HepG2 (cell line): ENCODE data around the gene ICAM5. TPM values are rescaled to one million over a fixed set of nuclear protein-coding genes. Genes with fewer than 3 reads are reported as not detected.
A peak's percentile ranks its signal among the peaks of the same experiment; 100 is the strongest.

Source experiments
- DMTF1 ChIP-seq: sonication (generic); formaldehyde crosslinking; IDR thresholded peaks from 2 replicates; pipeline ENCODE4 v1.4.0; 2020; ENCODE audit warnings: mild to moderate bottlenecking, missing genetic modification reagents
- DPF2 ChIP-seq: sonication (generic); formaldehyde crosslinking; IDR thresholded peaks from 2 replicates; pipeline ENCODE4 v1.4.0; 2020; ENCODE audit warnings: mild to moderate bottlenecking, low read depth, missing genetic modification reagents, borderline replicate concordance
- EZH2 ChIP-seq: conservative IDR thresholded peaks from 2 replicates; pipeline ENCODE4 v1.6.1; 2012; ENCODE audit warnings: mild to moderate bottlenecking, low read depth, low read length, moderate library complexity
- FOXK1 ChIP-seq: sonication (generic); formaldehyde crosslinking; IDR thresholded peaks from 2 replicates; pipeline ENCODE4 v1.4.0; 2020; ENCODE audit warnings: low read depth, missing genetic modification reagents, borderline replicate concordance
- IKZF4 ChIP-seq: sonication (generic); formaldehyde crosslinking; IDR thresholded peaks from 2 replicates; pipeline ENCODE4 v1.5.1; 2020; ENCODE audit warnings: borderline replicate concordance, mild to moderate bottlenecking, low read depth, missing genetic modification reagents; ENCODE audit errors: not compliant biosample characterization
- KAT7 ChIP-seq: IDR thresholded peaks from 2 replicates; pipeline ENCODE4 v1.6.1; 2018; ENCODE audit warnings: borderline replicate concordance, missing compliant biosample characterization
- LRRFIP1 ChIP-seq: sonication (generic); formaldehyde crosslinking; conservative IDR thresholded peaks from 2 replicates; pipeline ENCODE4 v1.4.0; 2020; ENCODE audit warnings: missing genetic modification reagents
- NR3C1 ChIP-seq: sonication (generic); formaldehyde crosslinking; IDR thresholded peaks from 2 replicates; pipeline ENCODE4 v1.4.0; 2020; ENCODE audit warnings: missing genetic modification reagents
- SCMH1 ChIP-seq: sonication (generic); formaldehyde crosslinking; IDR thresholded peaks from 2 replicates; pipeline ENCODE4 v1.9.0; 2021; ENCODE audit warnings: missing genetic modification reagents, mild to moderate bottlenecking, borderline replicate concordance
- SMAD3 ChIP-seq: sonication (generic); formaldehyde crosslinking; IDR thresholded peaks from 2 replicates; pipeline ENCODE4 v1.4.0; 2020; ENCODE audit warnings: missing genetic modification reagents
- ZFYVE20 ChIP-seq: sonication (generic); formaldehyde crosslinking; IDR thresholded peaks from 2 replicates; pipeline ENCODE4 v1.8.0; 2023; ENCODE audit warnings: low read depth, mild to moderate bottlenecking, moderate library complexity, missing genetic modification reagents, borderline replicate concordance
- ZNF121 ChIP-seq: sonication (generic); formaldehyde crosslinking; IDR thresholded peaks from 2 replicates; pipeline ENCODE4 v1.5.0; 2020; ENCODE audit warnings: mild to moderate bottlenecking, missing genetic modification reagents
- ZNF260 ChIP-seq: sonication (generic); formaldehyde crosslinking; IDR thresholded peaks from 2 replicates; pipeline ENCODE4 v1.4.0; 2020; ENCODE audit warnings: missing genetic modification reagents, low read depth, mild to moderate bottlenecking, borderline replicate concordance
- ZNF451 ChIP-seq: sonication (generic); formaldehyde crosslinking; IDR thresholded peaks from 2 replicates; pipeline ENCODE4 v1.5.0; 2020; ENCODE audit warnings: mild to moderate bottlenecking, missing genetic modification reagents
- ZNF543 ChIP-seq: sonication (generic); formaldehyde crosslinking; IDR thresholded peaks from 2 replicates; pipeline ENCODE4 v1.4.0; 2020; ENCODE audit warnings: mild to moderate bottlenecking, missing genetic modification reagents
- ZNF674 ChIP-seq: sonication (generic); formaldehyde crosslinking; IDR thresholded peaks from 2 replicates; pipeline ENCODE4 v1.5.0; 2020; ENCODE audit warnings: low read depth, mild to moderate bottlenecking, missing genetic modification reagents
- ZNF83 ChIP-seq: sonication (generic); formaldehyde crosslinking; IDR thresholded peaks from 2 replicates; pipeline ENCODE4 v1.4.0; 2020; ENCODE audit warnings: missing genetic modification reagents, mild to moderate bottlenecking, borderline replicate concordance
- polyA plus RNA-seq, 8 experiments: library from polyadenylated mRNA; depleted of rRNA in 3 of 8; stranded (reverse) in 7 of 8; unstranded in 1 of 8; fragments of >200 nt; fragmentation: Illumina TruSeq in 4 of 8; extraction: Trizol in 4 of 8; gene quantifications; 2 replicates each; pipeline versions ENCODE4 v1.2.1 to v1.2.3, GENCODE V29; 2011 to 2016; ENCODE audit warnings: low read depth in 4 of 8, missing spikeins in 1 of 8, mixed read lengths in 1 of 8; ENCODE audit not compliant: insufficient read depth in 1 of 8
- total RNA-seq, 5 experiments: library from RNA; depleted of rRNA; stranded (reverse); fragments of >200 nt; fragmentation: Illumina TruSeq; extraction: Trizol; gene quantifications; 2 replicates each; pipeline ENCODE4 v1.2.3, GENCODE V29; 2016; ENCODE audit warnings: low read depth in 1 of 5
- TF ChIP-seq, protein P1 (sequence below): sonication (generic); formaldehyde crosslinking; IDR thresholded peaks from 2 replicates; pipeline ENCODE4 v1.5.0; 2020; ENCODE audit warnings: mild to moderate bottlenecking, missing genetic modification reagents
- TF ChIP-seq, protein P2 (sequence below): sonication (generic); formaldehyde crosslinking; IDR thresholded peaks from 2 replicates; pipeline ENCODE4 v1.4.0; 2020; ENCODE audit warnings: low read depth, mild to moderate bottlenecking, missing genetic modification reagents
- TF ChIP-seq, protein P3 (sequence below): sonication (generic); formaldehyde crosslinking; IDR thresholded peaks from 2 replicates; pipeline ENCODE4 v1.5.0; 2020; ENCODE audit warnings: missing genetic modification reagents

ICAM5 gene
- total and polyA plus RNA-seq, 2 of the 13 experiments (the other 11 are each of a cell fraction or from before 2014, with no cell fraction given), result 0.46 to 1.6 TPM

- TF ChIP-seq FOXK1 (CRISPR knock-in tag) (no peak), ZNF674 (CRISPR knock-in tag) (0 out of 2 replicates have a peak, but pooled peaks have one; percentile 51), ZNF543 (no peak), ZFYVE20 (no peak), DPF2 (CRISPR knock-in tag) (no peak), ZNF451 (0 out of 2 replicates have a peak, but pooled peaks have one; percentile 49), KAT7 (CRISPR knock-in tag) (no peak; the same call in 1 of the 2 replicates), ZNF260 (CRISPR knock-in tag) (no peak), SCMH1 (no peak), EZH2 (no peak), DMTF1 (CRISPR knock-in tag) (no peak), SMAD3 (peak; percentile 24; the same call in 1 of the 2 replicates), LRRFIP1 (CRISPR knock-in tag) (no peak), ZNF121 (CRISPR knock-in tag) (no peak), NR3C1 (no peak), IKZF4 (CRISPR knock-in tag) (no peak), ZNF83 (no peak; the same call in 1 of the 2 replicates)
- TF ChIP-seq, protein P1, sequence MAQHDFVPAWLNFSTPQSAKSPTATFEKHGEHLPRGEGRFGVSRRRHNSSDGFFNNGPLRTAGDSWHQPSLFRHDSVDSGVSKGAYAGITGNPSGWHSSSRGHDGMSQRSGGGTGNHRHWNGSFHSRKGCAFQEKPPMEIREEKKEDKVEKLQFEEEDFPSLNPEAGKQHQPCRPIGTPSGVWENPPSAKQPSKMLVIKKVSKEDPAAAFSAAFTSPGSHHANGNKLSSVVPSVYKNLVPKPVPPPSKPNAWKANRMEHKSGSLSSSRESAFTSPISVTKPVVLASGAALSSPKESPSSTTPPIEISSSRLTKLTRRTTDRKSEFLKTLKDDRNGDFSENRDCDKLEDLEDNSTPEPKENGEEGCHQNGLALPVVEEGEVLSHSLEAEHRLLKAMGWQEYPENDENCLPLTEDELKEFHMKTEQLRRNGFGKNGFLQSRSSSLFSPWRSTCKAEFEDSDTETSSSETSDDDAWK, result no peak
- TF ChIP-seq, protein P2, sequence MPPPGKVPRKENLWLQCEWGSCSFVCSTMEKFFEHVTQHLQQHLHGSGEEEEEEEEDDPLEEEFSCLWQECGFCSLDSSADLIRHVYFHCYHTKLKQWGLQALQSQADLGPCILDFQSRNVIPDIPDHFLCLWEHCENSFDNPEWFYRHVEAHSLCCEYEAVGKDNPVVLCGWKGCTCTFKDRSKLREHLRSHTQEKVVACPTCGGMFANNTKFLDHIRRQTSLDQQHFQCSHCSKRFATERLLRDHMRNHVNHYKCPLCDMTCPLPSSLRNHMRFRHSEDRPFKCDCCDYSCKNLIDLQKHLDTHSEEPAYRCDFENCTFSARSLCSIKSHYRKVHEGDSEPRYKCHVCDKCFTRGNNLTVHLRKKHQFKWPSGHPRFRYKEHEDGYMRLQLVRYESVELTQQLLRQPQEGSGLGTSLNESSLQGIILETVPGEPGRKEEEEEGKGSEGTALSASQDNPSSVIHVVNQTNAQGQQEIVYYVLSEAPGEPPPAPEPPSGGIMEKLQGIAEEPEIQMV, result no peak
- TF ChIP-seq, protein P3, sequence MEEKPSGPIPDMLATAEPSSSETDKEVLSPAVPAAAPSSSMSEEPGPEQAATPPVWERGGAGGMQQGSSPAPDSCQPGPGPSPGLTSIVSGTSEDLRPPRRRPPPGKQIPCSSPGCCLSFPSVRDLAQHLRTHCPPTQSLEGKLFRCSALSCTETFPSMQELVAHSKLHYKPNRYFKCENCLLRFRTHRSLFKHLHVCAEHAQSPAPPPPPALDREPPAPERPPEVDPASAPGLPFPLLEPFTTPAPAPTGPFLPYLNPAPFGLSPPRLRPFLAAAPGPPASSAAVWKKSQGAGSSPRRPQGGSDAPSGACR, result no peak
Measured at GRCh38 chr19:10334588-10335351, 45.0 kb downstream of the ICAM5 start (continued).
